Measurements from ENCODE around the gene IFI27L2.

DNA sequence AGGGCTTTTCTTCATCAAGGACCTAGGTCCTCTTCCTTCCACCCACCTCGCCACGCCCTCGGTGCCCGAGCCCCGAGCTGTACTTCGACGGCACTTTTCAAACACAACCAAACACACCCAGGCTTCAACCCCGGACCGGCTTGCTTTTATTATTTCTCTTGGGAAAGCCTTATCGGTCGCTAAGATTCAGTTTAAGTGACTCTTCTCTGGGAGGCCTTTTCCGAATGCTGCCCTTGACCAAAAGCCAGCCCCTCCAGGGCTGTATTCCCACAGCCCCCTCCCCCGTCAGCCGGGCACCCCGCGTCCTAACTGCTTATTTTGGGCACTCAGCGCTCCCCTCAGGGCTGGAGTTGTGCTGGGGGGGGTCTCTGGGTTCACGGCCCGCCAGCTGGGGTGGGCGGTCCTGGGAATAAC is 44.1 kb upstream of the IFI27L2 start:
- no peak for TF ChIP-seq CTCF (IDR thresholded peaks at IDR 0.05; ENCODE audit: low read length)
- TF ChIP-seq EZH2 (IDR thresholded peaks at IDR 0.05; ENCODE audit: borderline replicate concordance, low read length): no peak

All from OCI-LY1 (cell line).